ENCODE results near the gene THBS3.

Gene THBS3

GRCh38 chr1:155171836-155172731 is 35.6 kb downstream of the THBS3 start:
- H3K9ac ChIP-seq (ENCODE audit: low read length) = peak overlapping the region; percentile 95
- peaks cover 15% of the 10 kb centered on the region for H3K36me3 ChIP-seq (replicated peaks; ENCODE audit: low read depth, low read length)
- H3K27me3 ChIP-seq (ENCODE audit: low read depth, low read length) = no peaks in the 10 kb centered on the region
- peaks cover 16% of the 10 kb centered on the region for H3K79me2 ChIP-seq (ENCODE audit: low read length)
- H3K27ac ChIP-seq (ENCODE audit: low read length) = peak overlapping the region; percentile 75
- H3K4me2 ChIP-seq (ENCODE audit: low read length) = peak overlapping the region; percentile 91
- H3K4me1 ChIP-seq (ENCODE audit: low read length) = peaks cover 30% of the 10 kb centered on the region
- H4K20me1 ChIP-seq (ENCODE audit: insufficient read depth, low read length) = no peaks in the 10 kb centered on the region
- no peak overlapping the region for H2AFZ ChIP-seq (ENCODE audit: low read depth, low read length)
- TF ChIP-seq EZH2phosphoT487 (IDR thresholded peaks at IDR 0.05; ENCODE audit: low read depth) = no peak
- TF ChIP-seq, protein P1, sequence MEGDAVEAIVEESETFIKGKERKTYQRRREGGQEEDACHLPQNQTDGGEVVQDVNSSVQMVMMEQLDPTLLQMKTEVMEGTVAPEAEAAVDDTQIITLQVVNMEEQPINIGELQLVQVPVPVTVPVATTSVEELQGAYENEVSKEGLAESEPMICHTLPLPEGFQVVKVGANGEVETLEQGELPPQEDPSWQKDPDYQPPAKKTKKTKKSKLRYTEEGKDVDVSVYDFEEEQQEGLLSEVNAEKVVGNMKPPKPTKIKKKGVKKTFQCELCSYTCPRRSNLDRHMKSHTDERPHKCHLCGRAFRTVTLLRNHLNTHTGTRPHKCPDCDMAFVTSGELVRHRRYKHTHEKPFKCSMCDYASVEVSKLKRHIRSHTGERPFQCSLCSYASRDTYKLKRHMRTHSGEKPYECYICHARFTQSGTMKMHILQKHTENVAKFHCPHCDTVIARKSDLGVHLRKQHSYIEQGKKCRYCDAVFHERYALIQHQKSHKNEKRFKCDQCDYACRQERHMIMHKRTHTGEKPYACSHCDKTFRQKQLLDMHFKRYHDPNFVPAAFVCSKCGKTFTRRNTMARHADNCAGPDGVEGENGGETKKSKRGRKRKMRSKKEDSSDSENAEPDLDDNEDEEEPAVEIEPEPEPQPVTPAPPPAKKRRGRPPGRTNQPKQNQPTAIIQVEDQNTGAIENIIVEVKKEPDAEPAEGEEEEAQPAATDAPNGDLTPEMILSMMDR (IDR thresholded peaks at IDR 0.05; ENCODE audit: low read depth, low read length) = no peak
- H3K9me3 ChIP-seq (ENCODE audit: insufficient read depth, low read length) = no peaks in the 10 kb centered on the region
- H3K4me3 ChIP-seq (ENCODE audit: low read length) = peak overlapping the region; percentile 87

DNA sequence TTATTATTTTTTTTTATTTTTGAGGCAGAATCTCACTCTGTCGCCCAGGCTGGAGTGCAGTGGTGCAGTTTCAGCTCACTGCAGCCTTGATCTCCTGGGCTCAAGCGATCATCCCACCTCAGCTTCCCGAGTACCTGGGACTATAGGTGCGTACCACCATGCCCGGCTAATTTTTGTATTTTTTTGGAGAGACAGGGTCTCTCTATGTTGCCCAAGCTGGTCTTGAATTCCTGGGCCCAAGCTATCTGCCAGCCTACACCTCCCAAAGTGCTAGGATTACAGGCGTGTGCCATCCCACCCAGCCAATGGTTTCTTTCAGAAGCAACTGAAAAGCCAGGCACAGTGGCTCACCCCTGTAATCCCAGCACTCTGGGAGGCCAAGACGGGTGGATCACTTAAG is 36.9 kb downstream of the THBS3 start:
- Histone ChIP-seq H3K27me3 (ENCODE audit: low read depth, low read length) (no peaks in the 10 kb centered on the region), H3K4me2 (ENCODE audit: low read length) (no peak overlapping the region), H3K4me1 (ENCODE audit: low read length) (peaks cover 22% of the 10 kb centered on the region), H2AFZ (ENCODE audit: low read depth, low read length) (no peak overlapping the region), H3K9ac (ENCODE audit: low read length) (no peak overlapping the region), H3K9me3 (ENCODE audit: insufficient read depth, low read length) (no peaks in the 10 kb centered on the region), H4K20me1 (ENCODE audit: insufficient read depth, low read length) (no peaks in the 10 kb centered on the region), H3K27ac (ENCODE audit: low read length) (no peak overlapping the region), H3K4me3 (ENCODE audit: low read length) (no peak overlapping the region), H3K79me2 (ENCODE audit: low read length) (peaks cover 16% of the 10 kb centered on the region), H3K36me3 (replicated peaks; ENCODE audit: low read depth, low read length) (peaks cover 15% of the 10 kb centered on the region)
- TF ChIP-seq, protein P1 (IDR thresholded peaks at IDR 0.05; ENCODE audit: low read depth, low read length) = no peak
- TF ChIP-seq EZH2phosphoT487 (IDR thresholded peaks at IDR 0.05; ENCODE audit: low read depth) = no peak

GRCh38 chr1:155170101-155170785 is 37.5 kb downstream of the THBS3 start:
- no peak overlapping the region for H3K9ac ChIP-seq (ENCODE audit: low read length)
- H3K36me3 ChIP-seq (replicated peaks; ENCODE audit: low read depth, low read length) = peaks cover 15% of the 10 kb centered on the region
- H3K4me3 ChIP-seq (ENCODE audit: low read length) = no peak overlapping the region
- H3K27ac ChIP-seq (ENCODE audit: low read length) = no peak overlapping the region
- no peaks in the 10 kb centered on the region for H3K9me3 ChIP-seq (ENCODE audit: insufficient read depth, low read length)
- H3K27me3 ChIP-seq (ENCODE audit: low read depth, low read length) = no peaks in the 10 kb centered on the region
- TF ChIP-seq EZH2phosphoT487 (IDR thresholded peaks at IDR 0.05; ENCODE audit: low read depth) = no peak
- TF ChIP-seq, protein P1 (IDR thresholded peaks at IDR 0.05; ENCODE audit: low read depth, low read length) = no peak
- H4K20me1 ChIP-seq (ENCODE audit: insufficient read depth, low read length) = no peaks in the 10 kb centered on the region
- no peak overlapping the region for H3K4me2 ChIP-seq (ENCODE audit: low read length)
- H2AFZ ChIP-seq (ENCODE audit: low read depth, low read length) = no peak overlapping the region
- peaks cover 16% of the 10 kb centered on the region for H3K79me2 ChIP-seq (ENCODE audit: low read length)
- H3K4me1 ChIP-seq (ENCODE audit: low read length) = peaks cover 22% of the 10 kb centered on the region

DNA sequence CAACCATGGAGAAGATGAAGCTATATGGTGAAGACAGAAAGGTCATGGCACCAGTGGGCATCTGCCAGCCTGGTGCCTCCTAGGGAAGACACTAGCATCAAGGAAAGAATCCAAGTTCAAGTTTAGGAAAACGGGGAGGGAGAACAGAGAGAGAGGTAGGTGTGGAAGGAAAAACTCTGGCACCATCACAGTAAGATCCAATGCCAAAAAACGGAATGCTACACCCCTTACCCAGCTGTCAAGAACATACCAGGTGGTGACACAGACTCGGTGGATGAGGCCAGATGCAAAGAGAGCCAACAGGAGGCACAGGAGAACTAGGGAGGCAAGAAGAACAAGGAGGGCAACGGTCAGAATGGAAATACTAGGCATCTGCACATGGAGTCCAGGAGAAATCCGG is 38.2 kb downstream of the THBS3 start:
- no peak for TF ChIP-seq EZH2phosphoT487 (IDR thresholded peaks at IDR 0.05; ENCODE audit: low read depth)
- TF ChIP-seq, protein P1 (IDR thresholded peaks at IDR 0.05; ENCODE audit: low read depth, low read length) = no peak
- Histone ChIP-seq H3K27me3 (ENCODE audit: low read depth, low read length) (no peaks in the 10 kb centered on the region), H3K27ac (ENCODE audit: low read length) (no peak overlapping the region), H3K4me2 (ENCODE audit: low read length) (no peak overlapping the region), H3K79me2 (ENCODE audit: low read length) (peaks cover 16% of the 10 kb centered on the region), H3K36me3 (replicated peaks; ENCODE audit: low read depth, low read length) (peaks cover 15% of the 10 kb centered on the region), H2AFZ (ENCODE audit: low read depth, low read length) (no peak overlapping the region), H3K9ac (ENCODE audit: low read length) (no peak overlapping the region), H4K20me1 (ENCODE audit: insufficient read depth, low read length) (no peaks in the 10 kb centered on the region), H3K4me3 (ENCODE audit: low read length) (no peak overlapping the region), H3K4me1 (ENCODE audit: low read length) (peaks cover 19% of the 10 kb centered on the region), H3K9me3 (ENCODE audit: insufficient read depth, low read length) (no peaks in the 10 kb centered on the region)

All from OCI-LY3 (cell line).